ENCODE data around the gene FBXO40.

The FBXO40 gene

GRCh38 chr3:121663171-121663847, 70.1 kb downstream of the FBXO40 start:
- Mint-ChIP-seq H3K4me3 (no peak overlapping the region), H3K36me3 (peaks cover 69% of the 10 kb centered on the region), H3K27ac (no peak overlapping the region), H3K27me3 (no peaks in the 10 kb centered on the region), H3K4me1 (peaks cover 25% of the 10 kb centered on the region), H3K9me3 (no peaks in the 10 kb centered on the region)
- no peak for DNase-seq
- CTCF ChIA-PET: no interaction called here

GRCh38 chr3:121665488-121665887, 72.3 kb downstream of the FBXO40 start:
- Mint-ChIP-seq H3K4me1 (peaks cover 11% of the 10 kb centered on the region), H3K27ac (no peak overlapping the region), H3K4me3 (no peak overlapping the region), H3K36me3 (peaks cover 62% of the 10 kb centered on the region), H3K9me3 (no peaks in the 10 kb centered on the region), H3K27me3 (no peaks in the 10 kb centered on the region)
- DNase-seq: no peak
- CTCF ChIA-PET: no interaction called here

GRCh38 chr3:121667333-121667732, 74.2 kb downstream of the FBXO40 start:
- CTCF ChIA-PET: no interaction called here
- Mint-ChIP-seq H3K36me3 (peaks cover 69% of the 10 kb centered on the region), H3K27me3 (no peaks in the 10 kb centered on the region), H3K4me3 (no peak overlapping the region), H3K4me1 (no peaks in the 10 kb centered on the region), H3K9me3 (no peaks in the 10 kb centered on the region), H3K27ac (no peak overlapping the region)
- DNase-seq: no peak

- DNase-seq: no peak
- peaks cover 67% of the 10 kb centered on the region for H3K36me3 Mint-ChIP-seq
- no peak overlapping the region for H3K4me3 Mint-ChIP-seq
- no peaks in the 10 kb centered on the region for H3K4me1 Mint-ChIP-seq
- H3K27me3 Mint-ChIP-seq: no peaks in the 10 kb centered on the region
- H3K9me3 Mint-ChIP-seq: no peaks in the 10 kb centered on the region
- CTCF ChIA-PET: no interaction called here
- no peak overlapping the region for H3K27ac Mint-ChIP-seq
Observed at GRCh38 chr3:121670676-121671075, 77.5 kb downstream of the FBXO40 start.

- peaks cover 61% of the 10 kb centered on the region for H3K36me3 Mint-ChIP-seq
- H3K9me3 Mint-ChIP-seq: no peaks in the 10 kb centered on the region
- DNase-seq: no peak
- CTCF ChIA-PET: no interaction called here
- H3K27ac Mint-ChIP-seq: no peak overlapping the region
- no peaks in the 10 kb centered on the region for H3K27me3 Mint-ChIP-seq
- H3K4me1 Mint-ChIP-seq: no peaks in the 10 kb centered on the region
- no peak overlapping the region for H3K4me3 Mint-ChIP-seq
Observed at GRCh38 chr3:121677141-121677540, 84.0 kb downstream of the FBXO40 start.
